Right hindlimb (tissue), 1 donor: ENCODE results near the gene GTF2B.
"Not testable (repeated sequence)": the region's sequence is repeated elsewhere in the genome, so short reads cannot be mapped to it uniquely, and the experiment has no call there.

Experiments
- DNase-seq: peaks from one replicate; pipeline ENCODE4 v3.0.0-alpha.2; 2018

GTF2B gene, protein sequence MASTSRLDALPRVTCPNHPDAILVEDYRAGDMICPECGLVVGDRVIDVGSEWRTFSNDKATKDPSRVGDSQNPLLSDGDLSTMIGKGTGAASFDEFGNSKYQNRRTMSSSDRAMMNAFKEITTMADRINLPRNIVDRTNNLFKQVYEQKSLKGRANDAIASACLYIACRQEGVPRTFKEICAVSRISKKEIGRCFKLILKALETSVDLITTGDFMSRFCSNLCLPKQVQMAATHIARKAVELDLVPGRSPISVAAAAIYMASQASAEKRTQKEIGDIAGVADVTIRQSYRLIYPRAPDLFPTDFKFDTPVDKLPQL

DNA sequence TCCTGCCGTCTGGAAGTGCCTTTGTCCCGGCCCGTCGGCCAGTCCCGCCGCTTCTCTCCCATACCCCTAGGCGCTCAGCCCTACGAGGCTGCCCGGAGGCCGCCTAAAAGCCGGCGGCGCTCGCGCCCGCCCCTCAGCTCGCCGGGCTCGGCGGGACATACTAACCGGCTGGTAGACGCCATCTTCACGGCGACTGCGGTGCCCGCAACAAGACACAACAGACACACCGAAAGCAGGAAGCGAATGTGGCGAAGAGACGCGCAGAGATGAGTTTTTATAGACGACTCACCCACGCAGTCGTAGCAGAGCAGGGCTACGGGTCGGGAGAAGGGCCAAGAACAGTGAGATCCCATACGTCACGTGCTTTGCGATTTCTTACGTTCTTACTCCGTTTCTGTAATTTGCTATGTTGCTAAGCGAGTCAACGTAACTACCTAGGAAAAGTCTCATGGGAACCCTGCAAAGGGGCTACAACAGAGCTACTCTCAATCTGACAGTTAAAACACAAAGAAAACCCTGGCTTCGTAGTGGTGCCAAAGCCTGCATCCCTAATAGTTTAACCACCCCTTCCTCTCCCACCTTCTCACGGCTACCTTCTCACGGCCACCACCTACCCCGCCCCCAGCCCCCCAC, at the start of gene GTF2B:
TSS of gene GTF2B (minus strand) at position 250 of the 633 bp plus-strand sequence. CDS start at position 182, 68 bp downstream.
- peak; percentile 94 for DNase-seq

DNA sequence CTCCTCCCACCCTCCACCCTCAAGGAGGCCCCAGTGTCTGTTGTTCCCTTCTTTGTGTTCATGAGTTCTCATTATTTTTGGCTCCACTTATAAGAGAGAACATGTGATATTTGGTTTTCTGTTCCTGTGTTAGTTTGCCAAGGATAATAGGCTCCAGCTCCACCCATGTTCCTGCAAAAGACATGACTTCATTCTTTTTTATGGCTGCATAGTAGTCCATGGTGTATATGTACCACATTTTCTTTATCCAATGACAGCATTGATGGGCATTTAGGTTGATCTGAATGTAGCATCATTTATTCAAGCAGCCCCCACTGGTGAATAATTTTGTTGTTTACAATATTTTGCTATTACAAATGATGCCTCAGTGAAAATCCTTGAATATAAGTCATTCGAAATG, 47.2 kb upstream of the GTF2B start:
- DNase-seq, result not testable (repeated sequence)

DNA sequence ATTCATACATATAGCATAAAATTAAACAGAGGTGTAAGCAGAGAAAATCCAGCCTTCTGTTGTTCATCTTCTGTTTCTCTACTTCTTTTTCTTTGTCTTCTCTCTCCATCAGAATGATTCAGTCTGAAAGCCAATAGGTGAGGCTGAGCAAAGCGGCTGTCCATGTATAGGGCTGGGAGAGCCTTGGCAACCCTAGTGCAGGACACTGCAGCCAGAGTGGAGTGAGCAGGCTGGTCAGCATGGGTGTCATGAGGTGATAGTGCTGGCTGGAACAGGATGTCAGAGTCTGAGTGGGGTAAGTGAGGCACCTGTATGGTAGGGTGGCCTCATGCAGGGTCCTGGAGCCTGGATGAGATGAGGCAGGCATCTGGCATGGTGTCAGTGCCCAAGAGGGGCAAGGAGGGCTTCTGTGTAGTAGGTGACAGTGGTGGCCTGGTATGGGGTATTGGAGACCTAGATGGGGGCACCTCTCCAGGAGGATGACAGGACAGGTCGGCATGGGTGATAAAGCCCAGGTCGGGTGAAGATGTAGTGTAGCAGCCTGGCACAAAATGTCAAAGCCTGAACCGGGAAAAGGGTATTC, 45.5 kb upstream of the GTF2B start:
- DNase-seq, result no peak

DNA sequence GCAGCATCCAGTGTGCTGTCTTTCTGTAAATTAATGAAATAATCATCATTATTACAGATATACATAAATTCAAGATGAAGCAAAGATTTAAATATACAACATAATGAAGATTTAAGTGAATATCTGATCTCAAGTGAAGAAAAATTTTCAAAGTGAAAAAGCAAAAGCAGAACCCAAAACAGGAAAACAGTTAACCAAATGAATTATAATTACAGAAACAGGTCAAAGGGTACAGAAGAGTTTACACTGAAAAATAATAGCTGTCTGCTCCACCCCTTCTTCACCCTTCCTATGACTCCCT, 44.8 kb upstream of the GTF2B start:
- no peak for DNase-seq

DNA sequence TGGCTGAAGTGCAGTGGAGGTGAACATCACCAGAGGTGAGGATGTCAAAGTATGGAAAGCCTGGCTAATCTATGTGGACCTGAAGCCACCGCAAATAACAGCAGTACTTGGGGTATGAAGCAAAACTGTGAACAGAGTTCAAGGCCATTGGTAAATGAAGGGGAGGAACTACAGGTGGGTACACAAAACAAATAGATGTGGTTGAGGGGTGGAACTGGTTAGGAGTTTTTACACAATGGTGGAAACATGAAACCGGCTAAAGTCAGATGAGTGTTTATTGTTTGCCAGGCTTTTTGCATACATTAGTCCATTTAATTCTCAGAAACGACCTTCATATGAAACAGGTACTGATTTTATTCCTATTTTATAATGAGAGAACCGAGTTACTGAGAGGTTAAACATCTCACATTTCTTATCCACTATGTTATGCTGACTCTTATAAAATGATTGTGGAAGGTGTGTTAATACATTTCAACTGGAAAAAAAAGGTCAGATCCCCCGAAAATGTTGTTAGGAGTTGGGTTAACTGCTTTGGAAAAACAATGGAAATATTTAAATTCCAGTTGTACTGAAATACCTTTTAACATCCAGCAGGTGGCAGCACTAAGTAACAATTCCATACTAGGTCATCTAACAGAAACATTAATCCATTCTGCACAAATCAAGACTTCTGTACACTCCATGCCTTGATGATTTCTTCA, 44.3 kb upstream of the GTF2B start:
- no peak for DNase-seq

DNA sequence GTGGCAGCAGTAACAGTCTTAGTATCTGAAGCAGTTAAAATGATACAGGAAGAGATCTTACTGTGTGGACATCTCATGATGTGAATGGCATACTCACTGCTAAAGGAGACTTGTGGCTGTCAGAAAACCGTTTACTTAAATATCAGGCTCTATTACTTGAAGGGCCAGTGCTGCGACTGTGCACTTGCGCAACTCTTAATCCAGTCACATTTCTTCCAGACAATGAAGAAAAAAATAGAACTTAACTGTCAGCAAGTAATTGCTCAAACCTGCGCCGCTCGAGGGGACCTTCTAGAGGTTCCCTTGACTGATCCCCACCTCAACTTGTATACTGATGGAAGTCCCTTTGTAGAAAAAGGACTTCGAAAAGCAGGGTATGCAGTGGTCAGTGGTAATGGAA, 38.8 kb upstream of the GTF2B start:
- not testable (repeated sequence) for DNase-seq

DNA sequence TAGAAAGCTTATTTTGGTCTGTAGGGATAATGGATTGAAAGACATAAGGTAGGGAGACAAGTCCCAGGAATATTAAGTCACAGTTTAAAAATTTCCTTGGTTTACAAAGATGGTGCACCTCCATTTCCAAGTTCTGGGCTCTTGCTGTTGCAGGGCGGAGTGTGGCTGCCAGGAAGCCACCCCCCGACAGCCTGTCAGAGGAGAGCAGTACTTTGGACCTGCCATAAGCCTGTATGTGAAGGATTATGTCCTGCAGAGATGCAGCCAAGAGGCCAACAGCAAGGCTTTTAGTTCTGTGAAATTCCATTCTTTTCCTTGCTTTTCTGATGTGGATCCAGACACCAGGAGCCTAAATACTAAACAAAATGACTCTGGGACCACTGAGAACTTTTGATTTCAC, 31.9 kb upstream of the GTF2B start:
- no peak for DNase-seq

DNA sequence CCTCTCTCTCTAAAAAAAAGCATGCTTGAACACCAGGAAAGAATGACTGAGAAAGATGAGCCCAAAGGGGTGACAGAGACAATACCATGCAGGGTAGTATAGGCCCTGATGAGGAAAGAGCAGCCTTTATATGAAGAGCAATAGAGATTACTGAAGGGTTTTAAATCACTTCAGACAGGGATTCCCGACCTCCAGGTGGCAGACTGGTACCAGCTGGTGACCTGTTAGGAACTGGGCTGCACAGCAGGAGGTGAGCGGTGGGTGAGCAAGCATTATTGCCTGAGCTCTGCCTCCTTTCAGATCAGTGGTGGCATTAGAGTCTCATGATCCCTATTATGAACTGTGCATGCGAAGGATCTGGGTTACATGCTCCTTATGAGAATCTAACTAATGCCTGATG, 30.8 kb upstream of the GTF2B start:
- no peak for DNase-seq

DNA sequence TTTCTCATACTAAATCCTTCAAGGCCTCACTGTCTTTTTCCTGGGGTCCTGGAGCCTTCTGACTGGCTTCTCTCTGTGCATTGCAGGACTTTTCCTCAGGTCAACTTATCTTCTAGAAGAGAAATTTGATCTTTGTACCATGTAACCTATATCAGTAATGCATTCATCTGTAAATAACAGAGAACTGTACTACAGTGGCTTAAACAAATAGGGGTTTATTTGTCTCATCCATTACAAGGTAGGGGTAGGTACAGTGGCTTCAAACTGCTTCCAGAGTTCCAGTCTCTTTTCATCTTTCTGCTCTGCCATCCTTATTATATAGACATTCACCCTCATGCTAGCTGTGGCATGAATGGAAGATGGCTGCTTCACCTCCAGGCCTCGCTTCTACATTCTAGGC, 29.5 kb upstream of the GTF2B start:
- DNase-seq, result no peak

DNA sequence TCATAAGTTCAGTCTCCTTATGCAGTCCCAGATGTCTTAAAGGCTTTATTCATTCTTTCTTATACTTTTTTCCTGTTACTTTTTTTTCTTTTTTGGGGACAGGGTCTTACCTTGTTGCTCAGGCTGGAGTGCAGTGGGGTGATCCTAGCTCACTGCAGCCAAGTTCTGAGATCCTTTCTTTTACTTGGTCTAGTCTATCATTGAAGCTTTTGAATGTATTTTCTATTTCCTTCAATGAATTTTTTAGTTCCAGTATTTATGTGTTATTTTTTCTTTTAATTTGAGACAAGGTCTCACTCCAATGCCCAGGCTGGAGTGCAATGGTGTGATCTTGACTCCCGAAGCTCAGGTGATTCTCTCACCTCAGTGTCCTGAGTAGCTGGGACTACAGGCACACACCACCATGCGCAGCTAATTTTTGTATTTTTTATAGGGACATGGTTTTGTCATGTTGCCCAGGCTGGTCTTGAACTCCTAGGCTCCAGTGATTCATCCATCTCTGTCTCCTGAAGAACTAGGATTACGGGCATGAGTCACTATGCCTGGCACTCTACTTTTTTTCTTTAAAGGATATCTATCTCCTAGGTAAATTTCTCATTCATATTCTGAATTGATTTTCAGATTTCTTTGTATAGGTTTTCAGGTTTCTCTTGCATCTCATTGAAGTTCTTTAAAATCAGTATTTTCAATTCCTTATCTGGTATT, 26.1 kb upstream of the GTF2B start:
- no peak for DNase-seq

DNA sequence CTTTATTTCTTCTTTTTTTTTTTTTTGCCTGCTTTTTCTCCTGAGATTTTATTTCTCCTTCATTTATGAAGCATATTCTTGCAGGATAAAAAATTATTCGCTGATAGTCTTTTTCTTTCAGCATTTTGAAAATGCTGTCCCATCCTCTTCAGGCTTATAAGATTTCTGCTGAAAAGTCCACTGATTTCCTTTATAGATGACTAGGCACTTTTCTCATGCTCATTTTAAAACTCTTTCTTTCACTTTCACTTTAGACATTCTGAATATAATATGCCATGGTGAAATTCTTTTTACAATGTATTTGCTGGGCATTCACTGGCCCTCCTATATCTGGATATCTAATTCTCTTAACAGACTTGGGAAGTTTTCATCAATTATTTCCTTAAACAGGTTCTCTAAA, 25.5 kb upstream of the GTF2B start:
- DNase-seq, result no peak

DNA sequence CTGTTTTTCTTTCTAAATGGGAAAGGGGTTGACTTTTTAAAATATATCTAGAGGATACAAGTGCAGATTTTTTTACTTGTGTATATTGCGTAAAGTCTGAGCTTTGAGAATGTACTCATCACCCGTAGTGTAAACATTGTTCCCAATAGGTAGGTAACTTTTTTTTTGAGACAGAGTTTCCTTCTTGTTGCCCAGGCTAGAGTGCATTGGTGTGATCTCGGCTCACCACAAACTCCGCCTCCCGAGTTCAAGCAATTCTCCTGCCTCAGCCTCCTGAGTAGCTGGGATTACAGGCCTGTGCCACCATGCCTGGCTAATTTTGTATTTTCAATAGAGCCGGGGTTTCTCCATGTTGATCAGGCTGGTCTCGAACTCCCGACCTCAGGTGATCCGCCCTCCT, 20.4 kb upstream of the GTF2B start:
- not testable (repeated sequence) for DNase-seq

DNA sequence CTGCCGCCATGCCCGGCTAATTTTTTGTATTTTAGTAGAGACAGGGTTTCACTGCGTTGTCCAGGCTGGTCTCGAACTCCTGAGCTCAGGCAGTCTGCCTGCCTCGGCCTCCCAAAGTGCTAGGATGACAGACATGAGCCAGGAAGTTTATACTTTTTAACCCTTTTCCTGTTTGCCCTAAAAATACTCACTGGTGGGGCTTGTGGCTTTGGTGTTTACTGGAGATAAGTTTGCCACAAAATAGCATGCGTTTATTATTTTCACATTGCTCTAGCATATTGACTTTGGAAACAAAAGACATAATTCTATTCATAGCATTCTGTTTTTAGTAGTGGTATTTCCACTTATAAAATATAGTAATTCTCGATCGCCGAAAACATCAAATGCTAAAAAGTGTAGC, 19.8 kb upstream of the GTF2B start:
- no peak for DNase-seq

DNA sequence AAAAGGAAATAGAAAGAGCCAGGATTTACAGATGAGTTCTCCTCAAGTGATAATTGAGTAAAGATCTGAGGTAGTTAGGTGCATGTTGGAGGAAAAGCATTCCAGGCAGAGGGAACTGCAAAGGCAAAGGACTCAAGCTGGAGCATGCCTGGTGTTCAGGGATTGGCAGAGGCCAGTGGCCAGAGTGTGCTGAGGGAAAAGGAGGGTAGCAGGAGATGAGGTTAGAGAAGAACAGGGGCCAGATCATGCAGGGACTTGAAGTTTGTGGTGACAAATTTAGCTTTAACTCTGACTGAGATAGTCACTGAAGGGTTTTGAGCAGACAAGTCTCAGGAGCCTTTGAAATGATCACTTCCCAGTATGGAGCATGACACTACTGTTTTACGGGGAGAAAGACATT, 19.0 kb upstream of the GTF2B start:
- DNase-seq, result no peak

DNA sequence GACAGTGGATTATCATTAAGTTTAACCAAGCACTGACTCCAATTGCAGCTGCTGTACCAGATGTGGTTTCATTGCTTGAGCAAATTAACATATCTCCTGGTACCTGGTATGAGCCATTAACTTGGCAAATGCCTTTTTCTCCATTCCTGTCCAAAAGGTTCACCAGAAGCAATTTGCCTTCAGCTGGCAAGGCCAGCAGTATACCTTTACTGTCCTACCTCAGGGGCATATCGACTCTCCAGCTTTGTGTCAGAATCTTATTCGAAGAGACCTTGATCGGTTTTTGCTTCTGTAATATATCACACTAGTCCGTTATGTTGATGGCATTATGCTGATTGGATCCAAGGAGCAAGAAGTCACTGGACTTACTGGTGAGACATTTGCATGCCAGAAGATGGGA, 9.5 kb upstream of the GTF2B start:
- no peak for DNase-seq

DNA sequence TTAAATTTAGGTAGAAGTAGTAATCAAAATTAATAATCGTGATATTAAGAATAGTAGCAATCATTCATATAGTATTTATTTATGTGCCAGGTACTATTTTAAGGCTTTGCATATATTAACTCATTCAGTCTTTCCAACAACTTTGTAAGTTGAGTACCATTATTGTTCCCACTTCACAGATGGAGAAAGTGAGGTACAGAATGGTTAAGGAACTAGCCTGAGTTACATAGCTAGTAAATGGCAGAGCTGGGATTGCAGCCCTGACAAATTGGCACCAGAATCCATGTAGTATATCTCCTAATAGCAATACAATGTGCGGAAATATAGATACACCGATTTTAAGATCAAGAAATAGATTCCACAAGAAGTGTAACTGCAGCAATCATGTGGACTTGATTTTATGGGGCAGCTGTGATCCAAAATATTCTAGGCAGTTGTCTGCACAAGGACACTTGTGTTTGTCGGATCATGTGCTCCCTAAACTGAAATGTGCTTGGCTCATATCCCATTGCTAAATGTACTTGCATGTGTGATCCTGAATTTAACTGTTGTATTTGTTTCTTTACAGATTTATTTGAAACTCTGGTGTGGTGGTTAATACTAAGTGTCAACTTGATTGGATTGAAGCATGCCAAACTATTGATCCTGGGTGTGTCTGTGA, 5.8 kb upstream of the GTF2B start:
- DNase-seq, result no peak

DNA sequence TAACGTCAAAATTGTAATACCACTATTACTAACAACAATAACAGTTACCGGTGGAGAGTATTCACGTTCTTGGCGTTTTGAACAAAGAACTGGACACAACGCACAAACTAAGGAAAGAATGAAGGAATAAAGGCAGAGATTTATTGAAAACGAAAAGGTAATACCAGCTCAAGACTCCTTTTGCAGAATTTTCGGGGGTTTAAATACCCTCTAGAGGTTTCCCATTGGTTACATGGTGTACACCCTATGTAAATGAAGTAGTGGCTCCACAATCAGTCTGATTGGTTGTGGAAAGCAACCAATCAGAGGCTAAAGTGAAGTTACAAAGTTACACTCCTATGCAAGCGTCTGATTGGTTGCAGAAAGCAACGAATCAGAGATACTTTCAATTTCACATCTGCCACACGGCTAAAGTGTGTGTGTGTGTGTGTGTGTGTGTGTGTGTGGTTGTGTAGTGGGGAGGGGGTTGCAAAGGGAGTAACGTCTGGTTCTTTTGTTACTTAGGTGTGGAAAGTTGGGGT, 1.1 kb upstream of the GTF2B start:
- DNase-seq, result peak; percentile 24

DNA sequence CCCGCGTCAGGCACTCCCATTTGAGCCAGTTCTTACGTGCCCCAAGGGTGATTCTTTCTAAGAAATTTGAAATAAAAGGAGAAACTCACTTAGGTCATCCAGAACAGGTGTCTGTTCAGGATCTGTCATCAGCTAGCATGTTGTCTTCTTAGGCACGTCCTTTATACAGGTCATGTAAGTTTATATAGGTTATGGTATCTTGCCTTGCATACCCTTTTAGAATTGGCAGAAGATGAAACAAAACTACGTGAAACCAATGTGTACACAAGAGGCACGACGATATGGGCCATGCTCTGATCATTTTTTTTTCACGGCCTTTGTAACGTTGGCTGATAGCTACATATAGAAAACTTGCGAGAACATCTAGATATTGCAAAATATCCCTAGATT, 579 bp upstream of the GTF2B start:
- DNase-seq, result no peak

DNA sequence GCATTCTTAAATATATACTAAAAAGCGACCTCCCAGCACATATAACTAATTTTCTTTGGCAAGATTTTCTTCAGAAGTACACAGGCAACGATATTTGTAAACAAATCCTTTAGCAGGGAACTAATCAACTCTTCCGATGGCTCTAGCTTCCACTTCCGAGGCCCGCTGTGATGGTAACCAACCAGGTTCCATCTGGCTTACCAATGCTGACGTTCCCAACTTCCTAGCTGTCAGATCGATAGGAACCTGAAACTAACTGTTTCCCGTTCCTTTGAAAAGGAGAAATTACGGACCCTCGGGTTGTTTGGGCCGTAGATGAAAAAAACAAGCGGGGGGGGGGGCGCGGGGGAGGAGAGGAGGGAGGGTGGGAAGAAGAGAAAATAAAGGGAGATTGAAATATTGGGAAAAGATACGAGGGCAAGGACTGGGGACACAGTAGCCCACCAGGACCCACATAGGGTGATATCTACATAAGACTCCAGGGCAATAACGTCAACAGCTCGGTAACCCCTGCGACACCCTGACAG, 513 bp downstream of the GTF2B start:
- peak; percentile 31 for DNase-seq

DNA sequence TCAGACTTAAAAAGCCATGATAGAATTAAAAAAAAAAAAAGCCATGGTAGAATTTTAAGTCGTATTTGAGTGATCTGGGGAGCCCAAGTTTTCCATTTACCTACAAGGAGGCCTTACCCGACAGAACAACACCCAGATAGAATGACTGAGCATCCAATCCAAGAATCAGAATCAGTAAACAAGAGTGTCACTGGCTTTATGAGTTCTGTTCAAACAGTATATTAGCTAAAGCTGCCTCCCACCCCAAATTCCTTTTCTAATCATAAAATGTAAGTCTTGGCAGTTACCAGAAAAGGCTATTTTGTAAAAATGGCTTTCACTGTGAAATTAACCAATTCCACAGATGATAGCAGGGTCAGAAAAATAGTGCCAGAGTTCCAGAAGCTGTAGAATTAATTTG, 1.2 kb downstream of the GTF2B start:
- no peak for DNase-seq

DNA sequence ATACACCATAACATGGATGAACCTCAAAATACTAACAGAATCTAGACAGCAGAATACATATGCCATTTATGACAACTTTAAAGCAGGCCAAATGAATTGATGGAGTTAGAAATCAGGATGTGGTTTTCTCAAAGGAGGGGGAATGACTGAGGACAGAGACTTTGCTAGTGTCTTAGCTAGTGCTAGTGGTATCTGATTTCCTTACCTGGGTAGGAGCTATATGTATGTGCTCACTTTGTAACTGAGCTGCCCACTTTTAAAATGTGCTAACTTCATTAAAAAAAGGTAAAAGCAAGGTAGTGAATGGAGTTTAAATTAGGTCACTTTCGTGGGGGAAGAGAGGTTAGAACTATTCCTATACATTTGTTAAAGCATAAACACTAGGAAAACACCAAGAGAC, 2.6 kb downstream of the GTF2B start:
- no peak for DNase-seq

DNA sequence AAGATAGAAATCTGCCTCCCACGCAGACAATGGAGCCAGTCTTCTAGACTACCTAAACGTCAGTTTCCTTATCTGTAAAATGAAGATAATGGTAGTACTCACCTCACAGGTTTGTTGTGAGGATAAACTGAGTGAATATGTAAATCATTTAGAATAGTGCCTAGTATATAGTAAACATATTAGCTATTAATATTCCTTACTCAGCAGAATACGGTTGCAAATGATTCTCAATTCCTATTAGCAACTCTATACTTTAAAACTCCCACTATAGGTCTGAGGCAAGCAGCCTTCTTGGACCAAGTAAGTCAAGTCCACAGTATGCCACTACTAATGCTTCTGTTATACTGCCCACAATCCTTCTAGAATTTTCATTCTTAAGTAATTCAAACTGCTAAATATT, 5.4 kb downstream of the GTF2B start:
- no peak for DNase-seq
